Naive thymus-derived CD8-positive, alpha-beta T cell (primary cell): Measurements from ENCODE around the gene MSH5. TPM values are rescaled to one million over a fixed set of nuclear protein-coding genes. Genes with fewer than 3 reads are reported as not detected.

Source experiments
- ATAC-seq, 2 donors: fragments of 150-1000 bp; cut with Tn5 transposase in 1 of 2; sonication (Bioruptor Pico), chemical (Tn5 transposase) in 1 of 2; 1 replicate in 1 of 2; 2 replicates in 1 of 2; pipeline ENCODE4 v1.10.0; 2021; ENCODE audit warnings: mild to moderate bottlenecking in 2 of 2, moderate library complexity in 2 of 2
- POLR2A ChIA-PET: fragments of 350-600 bp; sonication (Branson Sonifier 250); formaldehyde crosslinking; loops from one replicate; lab custom pipeline; 2021; ENCODE audit warnings: antibody characterized with exemption; lab: Charles Lee
- DNase-seq, 10 donors: peaks; one replicate each; pipeline versions ENCODE4 v3.0.0 to v3.0.0-alpha.2; 2020 to 2022
- H3K27ac Mint-ChIP-seq, 10 donors: one replicate each; pipeline ENCODE4 v1.8.0; 2020 to 2022; ENCODE audit warnings: mild to moderate bottlenecking in 10 of 10, mixed read lengths in 10 of 10, moderate library complexity in 4 of 10, inconsistent platforms in 1 of 10
- H3K27me3 Mint-ChIP-seq, 5 donors: one replicate each; pipeline ENCODE4 v1.8.0; 2021 to 2022; ENCODE audit warnings: mixed read lengths in 5 of 5
- H3K36me3 Mint-ChIP-seq, 3 donors: one replicate each; pipeline ENCODE4 v1.8.0; 2020 to 2022; ENCODE audit warnings: mixed read lengths in 3 of 3, mild to moderate bottlenecking in 2 of 3, inconsistent platforms in 1 of 3
- H3K4me1 Mint-ChIP-seq, 4 donors: one replicate each; pipeline ENCODE4 v1.8.0; 2021 to 2022; ENCODE audit warnings: mixed read lengths in 4 of 4
- H3K4me3 Mint-ChIP-seq, 10 donors: one replicate each; pipeline ENCODE4 v1.8.0; 2020 to 2022; ENCODE audit warnings: mild to moderate bottlenecking in 10 of 10, mixed read lengths in 10 of 10, moderate library complexity in 6 of 10, inconsistent platforms in 1 of 10
- H3K9me3 Mint-ChIP-seq, 9 donors: one replicate each; pipeline ENCODE4 v1.8.0; 2020 to 2022; ENCODE audit warnings: mixed read lengths in 9 of 9, mild to moderate bottlenecking in 3 of 9, inconsistent platforms in 1 of 9, moderate library complexity in 1 of 9
- polyA plus RNA-seq, 3 donors: library from polyadenylated mRNA; unstranded; fragments of 300-500 nt; fragmentation: Illumina TruSeq; gene quantifications; one replicate each; pipeline ENCODE4 v1.2.3, GENCODE V29; 2021
- total RNA-seq, 8 experiments: library from RNA in 2 of 8; stranded (reverse) in 2 of 8; gene quantifications; one replicate each; pipeline ENCODE4 v1.2.3 and lab custom pipeline; 2021 to 2026

Gene MSH5
- total and polyA plus RNA-seq, 5 experiments from 2014 or later, result 0.61 to 8.3 (median 1.1) TPM

DNA sequence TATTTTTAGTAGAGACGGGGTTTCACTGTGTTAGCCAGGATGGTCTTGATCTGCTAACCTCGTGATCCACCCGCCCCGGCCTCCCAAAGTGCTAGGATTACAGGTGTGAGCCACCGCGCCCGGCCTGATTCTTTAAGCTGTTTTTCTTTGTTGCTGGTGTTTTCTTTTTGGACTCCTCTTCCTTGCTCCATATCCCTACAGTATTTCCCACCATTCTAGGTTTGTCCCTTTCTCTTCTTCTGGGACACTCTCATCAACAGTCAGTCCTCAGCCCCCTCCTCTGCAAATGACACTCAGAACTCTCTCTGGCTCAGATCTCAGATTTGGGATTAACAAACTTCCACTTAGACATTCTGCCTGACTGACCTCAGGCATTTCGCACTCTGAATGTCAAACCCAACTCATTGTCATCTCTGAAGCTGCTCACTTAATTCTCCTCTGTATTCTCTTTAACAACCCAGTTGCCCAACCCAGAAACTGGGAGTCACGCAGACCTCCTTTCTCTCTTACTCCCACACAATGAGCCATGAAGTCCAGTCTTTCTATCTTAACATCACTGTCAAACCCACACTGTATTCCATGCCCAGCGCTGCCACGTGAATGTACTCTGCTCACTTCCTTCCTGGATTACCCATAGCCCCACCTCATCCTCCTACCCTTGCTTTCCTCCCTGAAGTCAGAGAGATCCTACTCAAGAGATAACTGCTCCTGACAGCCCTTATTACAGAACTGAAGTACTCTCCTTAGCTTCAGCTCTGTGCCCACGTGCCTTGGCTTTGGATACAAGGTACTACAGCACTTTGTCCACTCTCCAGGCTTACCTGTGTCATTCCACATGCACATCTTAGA lies 14.1 kb upstream of the MSH5 start:
- H3K27me3 Mint-ChIP-seq, result no peaks in the 10 kb centered on the region
- H3K4me1 Mint-ChIP-seq, result peaks cover 21 to 65% (median 58%) of the 10 kb centered on the region in 4 donors
- DNase-seq (no peak), ATAC-seq (no peak)
- POLR2A ChIA-PET, result interaction anchor here (1.1 to 2.7 kb wide), 3 partner anchors 13 to 70 kb away, joined by 3 to 9 read pairs (median 4); partner anchors contain the start of genes ABHD16A and VARS1
- H3K9me3 Mint-ChIP-seq, result no peaks in the 10 kb centered on the region
- H3K27ac Mint-ChIP-seq, result peak overlapping the region in 5 of 10 donors; percentile 3 to 87 (median 57)
- H3K4me3 Mint-ChIP-seq, result peak overlapping the region in 1 of 10 donors; percentile 1
- H3K36me3 Mint-ChIP-seq, result peaks cover 0 to 3% (median 0%) of the 10 kb centered on the region in 3 donors

- Mint-ChIP-seq H3K36me3 (peaks cover 0 to 14% (median 3%) of the 10 kb centered on the region in 3 donors), H3K9me3 (no peaks in the 10 kb centered on the region), H3K27ac (peak overlapping the region in 7 of 10 donors; percentile 12 to 88 (median 72)), H3K27me3 (no peaks in the 10 kb centered on the region), H3K4me1 (peaks cover 21 to 69% (median 62%) of the 10 kb centered on the region in 4 donors), H3K4me3 (peak overlapping the region; percentile 4 to 83 (median 52))
- peak in 1 of 10 donors; percentile 43 for DNase-seq
- POLR2A ChIA-PET, result interaction anchor here (0.5 to 4.3 kb wide), 6 partner anchors 12 to 103 kb away, joined by 3 to 24 read pairs (median 6); partner anchors contain the start of genes ABHD16A, LSM2 and MSH5
- peak in 1 of 2 donors; percentile 18 for ATAC-seq
Measured at GRCh38 chr6:31727034-31727716, 12.6 kb upstream of the MSH5 start.

DNA sequence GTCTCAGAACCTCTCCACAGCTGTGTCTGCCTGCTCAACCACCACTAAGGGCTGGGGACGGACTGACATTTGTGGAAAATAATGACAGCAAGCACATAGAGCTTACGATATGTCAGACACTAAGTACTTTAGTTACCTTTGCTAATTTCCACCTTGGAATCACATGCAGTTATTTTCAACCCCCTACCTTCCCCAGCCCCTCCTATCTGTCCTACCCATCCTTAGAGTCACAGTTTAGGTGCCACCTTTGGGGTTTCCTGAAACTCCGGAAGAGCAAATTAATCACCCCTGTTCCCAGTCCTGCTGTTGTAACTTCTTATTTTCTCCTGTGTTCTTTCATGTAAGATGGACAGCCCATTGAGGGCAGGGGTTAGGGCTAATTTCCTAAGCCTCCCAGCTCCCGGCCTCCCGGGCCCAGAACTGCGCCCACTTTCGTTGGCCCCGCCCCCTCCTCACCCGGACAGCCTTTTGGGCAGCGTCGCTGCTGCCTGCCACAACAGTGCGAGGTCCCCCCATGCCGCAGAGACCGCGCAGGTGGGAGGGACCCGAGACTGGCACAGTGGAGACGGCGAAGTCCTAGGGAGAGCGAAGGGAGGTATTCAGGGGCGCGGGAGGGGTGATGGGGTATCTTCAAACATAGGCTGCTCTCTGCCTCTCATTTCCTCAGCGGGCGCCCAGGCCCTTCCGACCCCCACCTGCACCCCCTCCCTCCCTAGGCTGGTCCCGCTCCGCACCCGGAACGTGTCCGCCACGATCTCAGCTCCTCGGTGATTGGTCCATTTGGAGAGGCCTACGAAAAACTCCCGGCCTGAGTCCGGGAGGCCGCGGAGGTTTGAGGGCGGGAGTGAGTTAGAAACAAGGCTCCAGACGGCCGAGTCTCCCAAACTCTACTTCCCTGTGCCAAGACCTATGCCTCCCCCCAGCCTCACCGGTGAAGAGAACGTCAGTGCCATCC lies 11.8 kb upstream of the MSH5 start:
- ATAC-seq, result no peak

DNA sequence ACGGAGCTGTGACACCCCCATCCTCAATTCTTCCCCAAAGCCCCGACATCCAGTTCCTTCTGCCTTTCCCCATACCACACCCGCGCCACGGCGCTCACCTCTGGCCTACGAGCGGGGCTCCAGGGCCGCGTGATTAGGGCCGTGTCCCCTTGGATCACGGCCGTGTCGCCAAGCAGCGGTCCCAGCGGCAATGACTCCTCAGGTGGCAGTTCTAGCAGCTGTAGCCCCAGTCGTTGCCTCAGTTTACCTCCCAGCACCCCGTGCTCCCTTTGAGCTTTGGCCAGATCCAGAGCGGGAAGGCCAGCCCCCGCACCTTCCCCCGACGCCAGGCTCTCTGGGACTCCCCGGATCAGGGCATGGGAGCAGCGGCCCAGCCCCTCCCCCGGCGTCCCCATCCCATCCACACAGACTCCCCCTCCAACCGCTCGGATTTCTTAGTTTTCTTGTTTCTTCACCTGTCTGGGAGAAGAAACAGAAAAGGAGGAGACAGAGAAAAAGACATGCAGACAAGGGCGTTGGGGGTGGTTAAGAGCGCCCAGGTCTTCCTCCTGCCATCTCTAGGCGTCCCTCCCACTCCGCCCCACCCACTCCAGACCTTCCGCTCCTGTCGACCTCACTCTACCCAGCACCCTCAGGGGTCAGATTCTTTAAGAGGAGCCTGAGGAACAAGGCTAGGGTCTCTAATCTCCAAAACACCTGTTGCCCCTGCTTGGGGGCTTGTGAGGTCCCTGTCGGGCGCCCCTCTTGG lies 10.9 kb upstream of the MSH5 start, which contains the start of gene DDAH2:
Gene DDAH2 (minus strand): TSS at position 533 of the 748 bp plus-strand sequence. CDS start 138 bp downstream, at position 395.
- Mint-ChIP-seq H3K36me3 (peaks cover 0 to 30% (median 6%) of the 10 kb centered on the region in 3 donors), H3K27me3 (no peaks in the 10 kb centered on the region), H3K9me3 (no peaks in the 10 kb centered on the region), H3K4me3 (peak within 1 kb of the TSS; percentile 94 to 98 (median 97)), H3K27ac (peak within 1 kb of the TSS; percentile 65 to 94 (median 90)), H3K4me1 (peaks cover 23 to 67% (median 64%) of the 10 kb centered on the region in 4 donors)
- ATAC-seq (peak; percentile 5 to 25), DNase-seq (no peak)
- POLR2A ChIA-PET, result interaction anchor here (0.8 to 4.3 kb wide), 18 partner anchors 10 to 243 kb away, joined by 3 to 24 read pairs (median 6); partner anchors contain the start of genes ABHD16A, DXO, GPANK1 and HSPA1B

More for the DNA sequence above, 11.8 kb upstream of the MSH5 start:
- Mint-ChIP-seq H3K27ac (peak overlapping the region in 7 of 10 donors; percentile 12 to 88 (median 72)), H3K27me3 (no peaks in the 10 kb centered on the region), H3K4me1 (peaks cover 21 to 68% (median 62%) of the 10 kb centered on the region in 4 donors), H3K4me3 (peak overlapping the region; percentile 44 to 97 (median 67)), H3K9me3 (no peaks in the 10 kb centered on the region), H3K36me3 (peaks cover 0 to 21% (median 5%) of the 10 kb centered on the region in 3 donors)
- no peak for DNase-seq
- POLR2A ChIA-PET, result interaction anchor here (0.6 to 4.3 kb wide), 9 partner anchors 11 to 1582 kb away, joined by 3 to 24 read pairs (median 7); partner anchors contain the start of genes ABHD16A, HSPA1B, LSM2 and MSH5

- Mint-ChIP-seq H3K4me1 (peaks cover 22 to 69% (median 64%) of the 10 kb centered on the region in 4 donors), H3K9me3 (no peaks in the 10 kb centered on the region), H3K27me3 (no peaks in the 10 kb centered on the region), H3K4me3 (peak overlapping the region; percentile 94 to 98 (median 97)), H3K36me3 (peaks cover 0 to 30% (median 6%) of the 10 kb centered on the region in 3 donors), H3K27ac (peak overlapping the region; percentile 65 to 94 (median 88))
- POLR2A ChIA-PET, result interaction anchor here (0.8 to 4.3 kb wide), 17 partner anchors 9 to 243 kb away, joined by 3 to 24 read pairs (median 5); partner anchors contain the start of genes ABHD16A, BAG6, DXO and GPANK1
- ATAC-seq (peak; percentile 73 to 81), DNase-seq (peak; percentile 61 to 88 (median 77))
Measured at GRCh38 chr6:31729515-31729978, 10.3 kb upstream of the MSH5 start.

DNA sequence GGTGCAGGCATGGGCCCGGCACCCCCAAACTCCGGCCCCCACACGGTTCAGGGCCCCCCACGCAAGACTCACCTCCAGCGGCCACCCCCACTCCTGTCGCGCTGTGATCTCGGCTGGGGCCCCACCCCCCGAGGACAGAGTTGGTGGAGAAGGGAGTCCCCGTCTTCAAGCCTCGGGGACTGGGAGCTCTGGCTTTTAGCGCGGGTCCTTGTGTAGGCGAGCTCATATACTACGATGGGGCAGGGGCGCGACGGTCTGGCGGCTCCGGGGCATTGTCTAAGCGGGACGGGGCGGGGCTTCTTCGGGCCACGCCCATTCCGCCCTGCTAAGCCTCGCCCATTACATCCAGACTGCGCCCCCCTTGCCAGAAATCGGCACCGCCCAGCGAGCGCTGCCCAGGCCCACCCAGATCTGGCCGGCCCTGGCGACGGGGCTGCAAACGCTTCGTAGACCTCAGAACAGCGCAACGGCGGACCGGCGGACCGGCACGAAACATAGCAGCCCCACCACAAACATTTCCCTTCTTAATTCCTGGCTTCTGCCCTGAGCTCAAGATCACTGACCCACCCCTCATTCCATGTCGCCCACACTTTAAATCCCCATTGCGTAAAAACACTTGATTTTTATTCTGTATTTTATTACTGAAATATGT lies 9.7 kb upstream of the MSH5 start:
- Mint-ChIP-seq H3K27ac (peak overlapping the region; percentile 44 to 92 (median 88)), H3K4me1 (peaks cover 26 to 74% (median 69%) of the 10 kb centered on the region in 4 donors), H3K27me3 (no peaks in the 10 kb centered on the region), H3K9me3 (no peaks in the 10 kb centered on the region), H3K4me3 (peak overlapping the region; percentile 94 to 98 (median 97)), H3K36me3 (peaks cover 0 to 30% (median 6%) of the 10 kb centered on the region in 3 donors)
- ATAC-seq (peak; percentile 67 to 68), DNase-seq (peak; percentile 53 to 80 (median 69))
- POLR2A ChIA-PET, result interaction anchor here (0.5 to 4.3 kb wide), 18 partner anchors 9 to 236 kb away, joined by 3 to 24 read pairs (median 5); partner anchors contain the start of genes ABHD16A, BAG6, GPANK1 and HSPA1A

- DNase-seq, result no peak
- Mint-ChIP-seq H3K27ac (peak overlapping the region in 9 of 10 donors; percentile 44 to 92 (median 89)), H3K36me3 (peaks cover 0 to 30% (median 6%) of the 10 kb centered on the region in 3 donors), H3K4me1 (peaks cover 31 to 77% (median 71%) of the 10 kb centered on the region in 4 donors), H3K27me3 (no peaks in the 10 kb centered on the region), H3K9me3 (no peaks in the 10 kb centered on the region), H3K4me3 (peak overlapping the region; percentile 94 to 98 (median 97))
- POLR2A ChIA-PET, result interaction anchor here (0.5 to 4.3 kb wide), 12 partner anchors 8 to 235 kb away, joined by 3 to 24 read pairs (median 6); partner anchors contain the start of genes ABHD16A, BAG6, HSPA1A and HSPA1B
- ATAC-seq, result no peak
Measured at GRCh38 chr6:31730631-31731086, 9.1 kb upstream of the MSH5 start.

DNA sequence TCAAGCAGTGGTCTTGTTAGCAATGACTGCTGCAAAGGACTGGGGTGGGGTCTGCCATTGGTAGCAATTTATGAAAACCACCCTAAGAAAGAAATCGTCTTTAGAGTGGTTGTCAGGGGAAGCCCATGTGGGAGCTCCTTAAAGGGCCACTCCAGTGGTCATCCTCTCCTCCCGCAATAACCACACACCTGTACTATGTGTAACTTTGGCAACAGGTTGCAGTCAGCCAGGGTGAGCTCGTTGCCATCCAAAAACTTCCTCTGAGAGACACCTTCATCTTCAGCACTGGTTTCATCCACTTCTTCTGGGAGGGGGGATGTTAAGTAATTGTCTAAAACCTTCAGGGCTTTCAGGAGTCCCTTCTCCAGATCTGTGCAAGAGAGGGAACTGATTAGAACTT lies 7.8 kb upstream of the MSH5 start:
- DNase-seq (no peak), ATAC-seq (no peak)
- Mint-ChIP-seq H3K4me3 (peak overlapping the region in 3 of 10 donors; percentile 6 to 50 (median 45)), H3K4me1 (peaks cover 34 to 77% (median 69%) of the 10 kb centered on the region in 4 donors), H3K9me3 (no peaks in the 10 kb centered on the region), H3K27ac (peak overlapping the region in 4 of 10 donors; percentile 33 to 62 (median 46)), H3K27me3 (no peaks in the 10 kb centered on the region), H3K36me3 (peaks cover 0 to 30% (median 6%) of the 10 kb centered on the region in 3 donors)
- POLR2A ChIA-PET, result interaction anchor here (1.3 to 1.6 kb wide), 2 partner anchors 74 to 95 kb away, joined by 3 to 5 read pairs; partner anchors contain the start of genes HSPA1B and LSM2

GRCh38 chr6:31733734-31734133 lies 6.1 kb upstream of the MSH5 start:
- no peaks in the 10 kb centered on the region for H3K27me3 Mint-ChIP-seq
- H3K4me3 Mint-ChIP-seq, result peak overlapping the region in 8 of 10 donors; percentile 89 to 98 (median 98)
- ATAC-seq, result no peak
- peaks cover 46 to 80% (median 73%) of the 10 kb centered on the region in 4 donors for H3K4me1 Mint-ChIP-seq
- H3K27ac Mint-ChIP-seq, result peak overlapping the region in 6 of 10 donors; percentile 40 to 84 (median 76)
- H3K36me3 Mint-ChIP-seq, result peaks cover 0 to 30% (median 6%) of the 10 kb centered on the region in 3 donors
- H3K9me3 Mint-ChIP-seq, result no peaks in the 10 kb centered on the region
- POLR2A ChIA-PET, result interaction anchor here (1.5 kb wide), 1 partner anchor 11 kb away, joined by 3 read pairs; the partner anchor contains the start of gene MPIG6B
- no peak for DNase-seq
